Skeletal muscle cell (primary cell): Measurements from ENCODE around the gene HLA-A.
"Not testable (repeated sequence)": the region's sequence is repeated elsewhere in the genome, so short reads cannot be mapped to it uniquely, and the experiment has no call there.

Source experiments
- DNase-seq: peaks from one replicate; pipeline ENCODE4 v3.0.0-alpha.2; 2010; ENCODE audit warnings: low read depth
- H3K4me3 ChIP-seq: 2 replicates; pipeline ENCODE4 v1.5.1; 2011; ENCODE audit warnings: low read depth, mild to moderate bottlenecking, control low read depth, low read length, moderate library complexity

The HLA-A gene

DNA sequence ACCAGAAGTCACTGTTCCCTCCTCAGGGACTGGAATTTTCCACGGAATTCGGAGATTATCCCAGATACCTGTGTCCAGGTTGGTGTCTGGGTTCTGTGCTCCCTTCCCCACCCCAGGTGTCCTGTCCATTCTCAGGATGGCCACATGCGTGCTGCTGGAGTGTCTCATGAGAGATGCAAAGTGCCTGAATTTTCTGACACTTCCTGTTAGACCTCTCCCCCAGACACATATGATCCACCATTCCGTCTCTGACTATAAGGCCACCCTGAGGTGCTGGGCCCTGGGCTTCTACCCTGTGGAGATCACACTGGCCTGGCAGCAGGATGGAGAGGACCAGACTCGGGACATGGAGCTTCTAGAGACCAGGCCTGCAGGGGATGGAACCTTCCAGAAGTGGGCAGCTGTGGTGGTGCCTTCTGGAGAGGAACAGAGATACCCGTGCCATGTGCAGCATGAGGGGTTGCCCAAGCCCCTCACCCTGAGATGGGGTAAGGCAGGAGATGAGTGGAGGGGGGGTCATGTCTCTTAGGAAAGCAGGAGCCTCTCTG, 14.4 kb upstream of the HLA-A start:
- no peak overlapping the region for H3K4me3 ChIP-seq
- DNase-seq, result no peak

DNA sequence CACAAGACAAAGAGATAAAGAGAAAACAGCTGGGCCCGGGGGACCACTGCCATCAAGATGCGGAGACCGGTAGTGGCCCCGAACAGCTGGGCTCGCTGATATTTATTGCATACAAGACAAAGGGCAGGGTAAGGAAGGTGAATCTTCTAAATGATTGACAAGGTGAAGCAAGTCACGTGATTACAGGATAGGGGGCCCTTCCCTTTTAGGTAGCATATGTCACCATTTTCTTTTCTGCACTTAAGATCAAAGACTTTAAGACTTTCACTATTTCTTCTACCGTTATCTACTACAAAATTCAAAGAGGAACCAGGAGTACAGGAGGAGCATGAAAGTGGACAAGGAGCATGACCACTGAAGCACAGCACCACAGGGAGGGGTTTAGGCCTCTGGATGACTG, 12.3 kb upstream of the HLA-A start:
- not testable (repeated sequence) for H3K4me3 ChIP-seq, DNase-seq

DNA sequence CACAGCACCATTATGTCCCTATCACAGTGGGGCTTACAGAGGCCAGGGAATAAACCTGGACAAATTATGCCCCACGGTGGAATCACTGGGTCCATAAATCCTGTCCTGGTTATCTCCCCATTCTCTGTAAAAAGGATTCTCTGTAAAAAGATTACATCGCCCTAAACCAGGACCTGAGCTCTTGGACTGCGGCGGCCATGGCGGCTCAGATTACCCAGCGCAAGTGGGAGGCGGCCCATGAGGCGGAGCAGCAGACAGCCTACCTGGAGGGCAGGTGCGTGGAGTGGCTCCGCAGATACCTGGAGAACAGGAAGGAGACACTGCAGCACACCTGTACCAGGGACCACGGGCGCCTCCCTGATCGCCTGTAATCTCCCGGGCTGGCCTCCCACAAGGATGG, 8.4 kb upstream of the HLA-A start:
- DNase-seq, result no peak
- H3K4me3 ChIP-seq, result no peak overlapping the region

DNA sequence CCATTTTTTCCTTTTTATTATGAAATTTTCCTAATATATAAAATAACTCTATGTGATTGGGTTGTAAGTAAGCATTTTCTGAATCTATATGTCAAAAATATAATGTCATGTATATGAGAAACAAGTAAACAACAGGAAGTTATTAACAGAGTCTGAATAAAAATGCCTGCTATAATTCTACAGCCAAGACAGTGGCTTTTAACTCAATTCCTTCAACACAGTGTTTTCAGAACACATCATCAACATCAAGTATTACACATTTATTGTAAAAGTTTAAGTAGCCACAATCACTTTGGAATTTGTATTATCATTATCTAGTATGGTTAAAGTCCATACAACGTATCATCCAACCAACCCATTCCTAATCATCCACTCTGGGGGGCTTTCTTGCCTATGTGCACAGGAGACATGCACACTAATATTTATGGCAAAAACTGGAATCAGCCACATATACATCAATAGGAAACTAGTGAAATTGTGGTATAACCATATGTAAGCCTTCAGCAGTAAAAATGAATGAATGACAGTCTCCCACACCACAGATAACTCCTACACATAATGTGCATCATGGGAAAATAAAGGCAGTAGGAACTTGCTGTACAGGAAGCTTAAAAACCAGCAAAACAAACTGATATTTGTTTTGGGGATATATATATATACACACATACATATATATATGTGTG, 6.9 kb upstream of the HLA-A start:
- H3K4me3 ChIP-seq, result no peak overlapping the region

DNA sequence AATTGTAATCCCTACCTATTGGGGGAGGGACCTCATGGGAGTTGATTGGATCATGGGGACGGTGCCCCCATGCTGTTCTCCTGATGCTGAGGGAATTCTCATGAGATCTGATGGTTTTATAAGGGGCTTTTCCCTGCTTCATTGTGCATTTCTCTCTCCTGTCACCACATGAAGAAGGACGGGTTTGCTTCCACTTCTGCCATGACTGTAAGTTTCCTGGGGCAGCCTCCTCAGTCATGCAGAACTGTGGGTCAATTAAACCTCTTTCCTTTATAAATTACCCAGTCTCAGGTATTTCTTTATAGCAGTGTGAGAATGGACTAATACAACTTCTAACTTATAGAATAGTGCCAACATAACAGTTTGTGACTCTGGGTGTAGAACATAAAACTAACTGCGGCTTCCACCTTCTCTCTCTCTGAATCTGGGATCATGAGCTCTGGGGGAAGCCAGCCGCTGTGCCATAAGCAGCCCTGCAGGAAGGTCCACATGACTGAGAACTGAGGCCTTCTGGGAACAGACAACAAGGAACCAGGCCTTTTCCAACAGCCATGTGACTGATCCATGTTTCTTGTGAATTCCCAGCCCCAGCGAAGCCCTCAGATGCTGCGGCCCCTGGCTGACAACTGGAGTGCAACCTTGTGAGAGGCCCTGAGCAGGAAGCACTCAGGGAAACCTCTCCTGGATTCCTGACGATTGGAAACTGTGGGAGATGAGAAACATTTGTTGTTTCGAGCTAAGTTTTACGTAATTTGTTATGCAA, 3.4 kb upstream of the HLA-A start:
- no peak for DNase-seq
- H3K4me3 ChIP-seq, result no peak overlapping the region

More for the DNA sequence above, 6.9 kb upstream of the HLA-A start:
- DNase-seq, result no peak

DNA sequence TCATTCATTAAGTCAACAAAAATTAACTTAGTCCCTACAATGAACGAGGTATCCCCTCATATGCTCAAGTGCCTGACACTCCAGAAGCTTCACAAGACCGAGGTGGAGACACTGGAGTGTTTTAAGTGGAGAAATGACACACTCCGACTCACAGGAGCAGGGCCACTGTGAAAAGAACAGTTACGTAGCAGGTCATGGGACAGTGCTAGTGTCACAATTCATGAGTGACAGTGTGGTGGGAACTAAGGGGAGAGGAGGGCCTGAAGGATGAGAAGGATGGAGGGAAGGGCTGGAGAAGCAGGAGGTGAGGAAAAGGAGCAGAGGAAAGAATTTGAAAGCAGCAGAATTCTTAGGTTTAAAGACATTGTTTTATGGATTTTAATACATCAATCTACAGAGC, 1.3 kb upstream of the HLA-A start:
- H3K4me3 ChIP-seq, result no peak overlapping the region
- DNase-seq, result no peak

DNA sequence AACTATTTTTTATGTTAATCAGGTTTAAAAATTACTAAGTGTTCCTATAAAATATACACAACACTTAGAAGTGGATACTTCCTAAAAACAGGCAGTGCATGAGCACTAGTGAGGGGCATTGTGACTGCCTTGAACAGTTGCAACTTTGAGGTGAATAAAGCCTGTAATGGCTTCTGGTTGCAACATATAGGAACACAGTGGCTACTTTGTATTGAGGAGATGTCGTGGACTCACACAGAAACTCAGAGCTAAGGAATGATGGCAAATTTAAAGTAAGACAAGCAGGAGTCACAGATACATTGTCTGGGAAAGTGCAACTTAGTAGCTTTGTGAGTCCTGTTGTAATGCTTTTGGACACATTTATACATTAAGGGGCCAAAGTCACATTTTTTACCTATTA, 861 bp upstream of the HLA-A start:
- DNase-seq, result no peak
- peak overlapping the region; percentile 59 for H3K4me3 ChIP-seq

DNA sequence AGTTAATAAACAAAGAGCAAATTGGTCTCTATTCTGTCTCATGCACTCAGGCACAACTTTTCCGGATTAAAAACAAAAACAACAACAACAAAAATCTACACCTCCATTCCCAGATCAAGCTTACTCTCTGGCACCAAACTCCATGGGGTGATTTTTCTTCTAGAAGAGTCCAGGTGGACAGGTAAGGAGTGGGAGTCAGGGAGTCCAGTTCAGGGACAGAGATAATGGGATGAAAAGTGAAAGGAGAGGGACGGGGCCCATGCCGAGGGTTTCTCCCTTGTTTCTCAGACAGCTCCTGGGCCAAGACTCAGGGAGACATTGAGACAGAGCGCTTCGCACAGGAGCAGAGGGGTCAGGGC, 437 bp upstream of the HLA-A start:
- peak overlapping the region; percentile 59 for H3K4me3 ChIP-seq
- no peak for DNase-seq

DNA sequence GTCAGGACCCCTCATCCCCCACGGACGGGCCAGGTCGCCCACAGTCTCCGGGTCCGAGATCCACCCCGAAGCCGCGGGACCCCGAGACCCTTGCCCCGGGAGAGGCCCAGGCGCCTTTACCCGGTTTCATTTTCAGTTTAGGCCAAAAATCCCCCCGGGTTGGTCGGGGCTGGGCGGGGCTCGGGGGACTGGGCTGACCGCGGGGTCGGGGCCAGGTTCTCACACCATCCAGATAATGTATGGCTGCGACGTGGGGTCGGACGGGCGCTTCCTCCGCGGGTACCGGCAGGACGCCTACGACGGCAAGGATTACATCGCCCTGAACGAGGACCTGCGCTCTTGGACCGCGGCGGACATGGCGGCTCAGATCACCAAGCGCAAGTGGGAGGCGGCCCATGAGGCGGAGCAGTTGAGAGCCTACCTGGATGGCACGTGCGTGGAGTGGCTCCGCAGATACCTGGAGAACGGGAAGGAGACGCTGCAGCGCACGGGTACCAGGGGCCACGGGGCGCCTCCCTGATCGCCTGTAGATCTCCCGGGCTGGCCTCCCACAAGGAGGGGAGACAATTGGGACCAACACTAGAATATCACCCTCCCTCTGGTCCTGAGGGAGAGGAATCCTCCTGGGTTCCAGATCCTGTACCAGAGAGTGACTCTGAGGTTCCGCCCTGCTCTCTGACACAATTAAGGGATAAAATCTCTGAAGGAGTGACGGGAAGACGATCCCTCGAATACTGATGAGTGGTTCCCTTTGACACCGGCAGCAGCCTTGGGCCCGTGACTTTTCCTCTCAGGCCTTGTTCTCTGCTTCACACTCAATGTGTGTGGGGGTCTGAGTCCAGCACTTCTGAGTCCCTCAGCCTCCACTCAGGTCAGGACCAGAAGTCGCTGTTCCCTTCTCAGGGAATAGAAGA, 978 bp downstream of the HLA-A start:
- DNase-seq, result no peak
- peak overlapping the region; percentile 59 for H3K4me3 ChIP-seq

DNA sequence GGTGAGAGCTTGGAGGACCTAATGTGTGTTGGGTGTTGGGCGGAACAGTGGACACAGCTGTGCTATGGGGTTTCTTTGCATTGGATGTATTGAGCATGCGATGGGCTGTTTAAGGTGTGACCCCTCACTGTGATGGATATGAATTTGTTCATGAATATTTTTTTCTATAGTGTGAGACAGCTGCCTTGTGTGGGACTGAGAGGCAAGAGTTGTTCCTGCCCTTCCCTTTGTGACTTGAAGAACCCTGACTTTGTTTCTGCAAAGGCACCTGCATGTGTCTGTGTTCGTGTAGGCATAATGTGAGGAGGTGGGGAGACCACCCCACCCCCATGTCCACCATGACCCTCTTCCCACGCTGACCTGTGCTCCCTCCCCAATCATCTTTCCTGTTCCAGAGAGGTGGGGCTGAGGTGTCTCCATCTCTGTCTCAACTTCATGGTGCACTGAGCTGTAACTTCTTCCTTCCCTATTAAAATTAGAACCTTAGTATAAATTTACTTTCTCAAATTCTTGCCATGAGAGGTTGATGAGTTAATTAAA, 3.0 kb downstream of the HLA-A start:
- H3K4me3 ChIP-seq, result no peak overlapping the region

DNA sequence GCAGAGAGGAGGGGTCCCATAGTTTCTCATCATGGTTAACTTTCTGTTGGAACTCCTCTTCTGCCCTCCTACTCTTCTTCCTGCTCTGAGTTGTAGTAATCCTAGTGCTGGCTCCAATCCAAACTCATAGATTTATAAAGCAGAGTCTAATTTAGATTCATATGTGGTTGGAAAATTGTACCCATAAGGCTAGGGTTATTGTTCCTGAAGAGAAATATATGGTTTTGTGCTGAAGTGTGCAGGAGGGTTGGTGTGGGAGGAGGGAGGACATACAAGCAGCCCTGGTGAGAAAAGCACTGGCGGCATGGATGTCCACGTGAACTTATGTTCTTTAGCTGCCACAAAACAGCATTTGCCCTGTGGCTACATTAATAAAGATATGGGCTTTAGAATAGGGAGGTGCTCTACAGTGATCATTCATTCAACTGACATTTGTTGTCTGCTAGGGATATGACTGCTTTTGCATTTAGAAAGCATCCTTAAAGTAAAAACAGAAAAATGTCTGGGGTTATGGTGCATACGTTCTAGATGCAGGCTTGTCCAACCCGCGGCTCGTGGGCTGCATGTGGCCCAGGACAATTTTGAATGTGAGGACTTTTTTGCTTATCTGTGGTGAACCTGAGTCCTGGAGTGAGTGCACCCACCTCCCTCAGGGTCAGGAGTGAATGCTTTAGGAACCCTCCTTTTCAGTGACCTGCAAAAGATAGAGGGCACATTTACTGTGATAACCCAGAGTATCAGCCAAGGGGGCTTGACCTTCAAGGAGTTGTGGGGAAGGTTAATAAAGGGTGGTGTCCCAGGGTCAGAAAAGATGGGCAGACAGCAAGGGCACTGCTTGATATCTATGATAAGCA, 4.1 kb downstream of the HLA-A start:
- no peak for DNase-seq
- no peak overlapping the region for H3K4me3 ChIP-seq

More for the DNA sequence above, 3.0 kb downstream of the HLA-A start:
- DNase-seq, result no peak

DNA sequence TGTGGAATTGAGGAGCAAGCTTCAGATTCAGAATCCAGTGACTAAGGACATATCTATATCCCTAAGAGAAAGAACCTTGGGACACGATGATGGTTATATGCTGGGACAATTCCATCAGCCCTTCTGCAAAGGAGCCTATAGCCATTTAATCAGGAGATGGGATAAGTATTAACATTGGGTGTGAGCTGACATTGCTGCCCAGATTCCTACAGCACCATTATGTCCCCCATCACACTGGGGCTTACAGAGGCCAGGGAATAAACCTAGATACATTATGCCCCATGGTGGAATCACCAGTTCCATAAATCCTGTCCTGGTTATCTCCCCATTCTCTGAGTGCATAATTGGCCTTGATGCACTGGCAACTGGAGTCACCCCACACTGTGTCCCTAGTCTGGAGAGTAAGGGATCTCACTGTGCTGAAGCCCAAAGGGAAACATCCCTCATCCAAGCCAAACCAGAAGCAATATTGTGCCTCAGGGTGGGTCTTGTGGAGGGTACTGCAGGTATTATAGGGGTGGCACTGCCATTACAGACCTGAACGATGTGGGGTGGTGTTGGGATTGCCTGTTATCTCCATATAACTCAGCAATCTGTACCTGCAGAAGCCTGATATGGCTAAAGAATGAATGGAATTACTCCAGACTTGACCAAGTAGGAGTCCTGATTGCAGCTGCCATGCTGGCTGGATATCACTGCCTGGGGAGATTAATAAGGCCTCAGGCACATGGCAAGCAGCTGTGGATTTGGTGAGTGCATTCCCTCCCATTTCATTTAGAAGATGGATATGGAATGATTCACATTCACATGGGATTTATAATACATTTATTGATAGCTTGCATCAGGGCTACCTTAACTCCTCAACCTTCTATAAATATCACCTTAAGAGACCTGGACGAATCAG, 5.0 kb downstream of the HLA-A start:
- no peak for DNase-seq
- H3K4me3 ChIP-seq, result no peak overlapping the region

DNA sequence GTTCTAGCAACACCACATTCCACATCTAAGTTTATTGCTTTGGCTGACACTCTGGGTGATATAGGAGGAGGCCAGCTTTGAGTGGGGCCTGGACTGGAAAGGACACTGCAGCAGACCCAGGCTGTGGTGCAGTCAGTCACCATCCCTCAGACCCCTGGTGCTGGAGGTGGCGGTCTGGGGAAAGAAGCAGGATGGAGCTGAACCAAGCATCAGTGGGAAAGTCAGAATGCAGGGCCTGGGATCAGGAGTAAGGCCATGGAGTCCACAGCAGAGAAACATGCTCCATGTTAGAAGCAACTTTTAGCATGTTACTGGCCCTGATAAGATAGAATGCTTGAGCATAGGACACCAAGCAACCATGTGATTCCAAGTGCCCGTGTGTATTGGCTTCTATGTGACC, 5.9 kb downstream of the HLA-A start:
- H3K4me3 ChIP-seq, result no peak overlapping the region
- DNase-seq, result no peak

DNA sequence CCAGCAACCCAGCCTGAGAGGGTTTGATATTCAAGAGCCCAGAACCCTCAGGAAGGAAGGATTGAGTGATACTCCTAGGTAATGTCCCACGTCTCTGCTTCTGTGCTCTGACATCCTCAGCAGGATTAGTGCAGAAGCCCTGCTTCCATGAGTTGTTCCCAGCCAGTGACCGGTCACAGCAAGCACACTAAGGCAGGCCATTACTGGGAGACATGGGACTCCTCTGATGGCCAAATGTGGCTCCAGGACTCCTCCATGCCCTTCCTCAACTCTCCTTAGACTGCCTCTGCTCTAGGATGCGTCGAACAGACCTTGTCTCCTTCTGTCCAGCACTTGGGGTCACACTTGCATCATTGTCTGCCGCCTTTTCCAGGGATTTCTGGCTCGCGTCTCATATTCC, 7.6 kb downstream of the HLA-A start:
- H3K4me3 ChIP-seq, result no peak overlapping the region
- DNase-seq, result no peak

DNA sequence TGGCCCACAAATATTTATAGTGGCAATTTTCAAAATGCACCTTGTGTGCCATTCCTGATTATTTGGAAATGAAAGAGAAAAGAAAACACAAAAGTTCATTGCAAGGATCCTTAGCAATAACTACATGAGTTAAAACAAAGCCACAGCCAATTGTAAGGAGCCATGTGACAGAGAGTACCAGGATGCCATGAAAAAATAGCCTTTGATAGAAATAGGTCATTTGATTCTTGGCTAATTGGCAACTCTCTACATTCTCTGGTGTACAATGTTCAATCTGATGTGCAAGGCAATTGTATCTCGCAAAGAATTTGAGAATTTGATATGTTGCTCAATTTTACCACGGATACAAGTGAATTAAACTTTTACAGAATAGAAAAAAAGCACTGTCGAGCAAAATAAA, 9.6 kb downstream of the HLA-A start:
- H3K4me3 ChIP-seq, result no peak overlapping the region
- no peak for DNase-seq

DNA sequence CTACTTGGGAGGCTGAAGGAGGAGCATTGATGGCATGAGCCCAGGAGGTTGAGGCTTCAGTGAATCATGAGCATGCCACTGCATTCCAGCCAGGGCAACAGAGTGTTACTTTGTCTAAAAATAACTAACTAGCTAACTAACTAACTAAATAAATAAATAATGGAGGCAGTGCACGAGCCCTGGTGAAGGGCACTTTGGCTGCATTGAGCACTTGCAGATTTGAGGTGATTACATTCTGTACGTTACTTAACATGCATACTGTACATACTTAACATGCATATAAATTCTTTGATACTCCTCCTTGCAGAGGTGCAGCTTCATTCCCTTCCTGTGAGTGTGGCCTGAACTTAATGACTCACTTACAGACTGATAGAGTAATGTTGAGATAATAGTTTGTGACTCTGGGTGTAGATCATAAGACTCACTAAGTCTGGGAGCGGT, 10.7 kb downstream of the HLA-A start:
- DNase-seq, result no peak

DNA sequence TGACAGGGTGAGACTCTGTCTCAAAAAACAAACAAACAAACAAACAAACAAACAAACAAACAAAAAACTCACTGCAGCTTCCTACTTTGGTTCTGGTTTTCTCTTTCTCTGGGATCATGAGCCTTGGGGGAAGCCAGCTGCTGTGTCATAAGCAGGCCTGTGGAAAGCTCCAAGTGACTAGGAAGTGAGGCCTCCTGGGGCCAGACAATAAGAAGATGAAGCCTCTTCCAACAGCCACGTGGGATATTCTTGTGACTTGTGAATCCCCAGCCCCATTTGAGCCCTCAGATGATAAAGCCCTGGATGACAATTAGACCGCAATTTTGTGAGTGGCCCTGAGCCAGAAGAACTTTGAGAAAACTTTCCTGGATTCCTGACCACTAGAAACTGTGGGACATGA, 11.4 kb downstream of the HLA-A start:
- H3K4me3 ChIP-seq, result no peak overlapping the region
- no peak for DNase-seq

More for the DNA sequence above, 10.7 kb downstream of the HLA-A start:
- H3K4me3 ChIP-seq, result no peak overlapping the region

DNA sequence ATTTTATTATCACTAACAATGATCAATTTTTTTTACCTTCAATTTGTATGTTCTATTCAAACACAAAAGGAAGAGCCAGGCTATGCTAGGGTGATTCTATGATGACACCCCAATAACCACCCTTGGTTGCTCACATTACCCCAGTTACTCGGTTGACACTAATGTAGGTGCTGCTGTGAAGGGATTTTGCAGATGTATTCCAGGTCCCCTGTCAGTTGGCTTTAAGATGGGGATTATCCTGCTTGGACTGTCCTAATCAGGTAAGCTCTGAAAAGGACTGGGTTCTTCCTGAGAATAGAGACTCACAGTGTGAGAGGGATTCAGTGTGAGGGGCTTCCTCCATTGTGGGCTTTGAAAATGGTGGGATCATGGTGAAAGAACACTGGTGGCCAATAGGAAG, 11.9 kb downstream of the HLA-A start:
- H3K4me3 ChIP-seq, result no peak overlapping the region
- DNase-seq, result no peak
